ENCODE measurements around the gene SFT2D3. TPM values are rescaled to one million over a fixed set of nuclear protein-coding genes. Genes with fewer than 3 reads are reported as not detected.
"Not testable (repeated sequence)": the region's sequence is repeated elsewhere in the genome, so short reads cannot be mapped to it uniquely, and the experiment has no call there.

SFT2D3 gene
- total and polyA plus RNA-seq, 3 donors from 2014 or later: 7.4 to 13.2 (median 12.9) TPM

DNA sequence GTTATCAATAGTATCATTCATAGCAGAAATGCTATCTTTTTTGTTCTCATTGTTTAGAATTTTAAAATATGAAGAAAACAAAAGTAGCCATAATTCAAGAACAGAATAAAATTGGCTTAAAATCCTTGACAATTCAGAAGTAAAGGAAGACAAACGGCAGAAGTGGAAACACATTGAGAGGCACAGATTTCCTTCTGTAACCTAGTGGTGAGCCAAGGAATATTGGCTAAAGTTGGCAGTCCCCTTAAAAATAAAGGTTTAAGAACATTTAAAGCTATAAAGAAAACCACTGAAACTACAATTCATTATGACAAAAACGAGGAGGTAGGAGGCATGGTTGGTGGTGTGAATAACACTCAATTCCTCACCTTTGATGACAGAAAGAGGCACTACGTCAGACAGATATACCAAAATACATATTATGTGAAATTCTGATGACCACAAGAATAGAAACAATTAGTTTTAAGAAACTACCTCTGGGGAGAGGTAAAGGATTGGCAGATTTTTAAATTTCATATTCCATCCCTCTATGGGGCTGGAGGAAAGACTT, 42.3 kb downstream of the SFT2D3 start:
- no peak for DNase-seq
- H3K36me3 ChIP-seq (ENCODE audit: low read depth, missing control alignments): no peaks in the 10 kb centered on the region
- H3K4me1 ChIP-seq: peaks cover 4% of the 10 kb centered on the region
- H3K27me3 ChIP-seq: no peaks in the 10 kb centered on the region
- TF ChIP-seq POLR2A (IDR thresholded peaks at IDR 0.05): no peak
- TF ChIP-seq, protein P1, sequence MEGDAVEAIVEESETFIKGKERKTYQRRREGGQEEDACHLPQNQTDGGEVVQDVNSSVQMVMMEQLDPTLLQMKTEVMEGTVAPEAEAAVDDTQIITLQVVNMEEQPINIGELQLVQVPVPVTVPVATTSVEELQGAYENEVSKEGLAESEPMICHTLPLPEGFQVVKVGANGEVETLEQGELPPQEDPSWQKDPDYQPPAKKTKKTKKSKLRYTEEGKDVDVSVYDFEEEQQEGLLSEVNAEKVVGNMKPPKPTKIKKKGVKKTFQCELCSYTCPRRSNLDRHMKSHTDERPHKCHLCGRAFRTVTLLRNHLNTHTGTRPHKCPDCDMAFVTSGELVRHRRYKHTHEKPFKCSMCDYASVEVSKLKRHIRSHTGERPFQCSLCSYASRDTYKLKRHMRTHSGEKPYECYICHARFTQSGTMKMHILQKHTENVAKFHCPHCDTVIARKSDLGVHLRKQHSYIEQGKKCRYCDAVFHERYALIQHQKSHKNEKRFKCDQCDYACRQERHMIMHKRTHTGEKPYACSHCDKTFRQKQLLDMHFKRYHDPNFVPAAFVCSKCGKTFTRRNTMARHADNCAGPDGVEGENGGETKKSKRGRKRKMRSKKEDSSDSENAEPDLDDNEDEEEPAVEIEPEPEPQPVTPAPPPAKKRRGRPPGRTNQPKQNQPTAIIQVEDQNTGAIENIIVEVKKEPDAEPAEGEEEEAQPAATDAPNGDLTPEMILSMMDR (IDR thresholded peaks at IDR 0.05): peak in 2 of 3 experiments; percentile 12 to 16
- no peak overlapping the region for H3K4me3 ChIP-seq
- intact Hi-C loops (cut with DNase I; ENCODE audit: low total_unique reads): no loop called here
- H3K9me3 ChIP-seq: no peaks in the 10 kb centered on the region
- WGBS, 2 donors: 68 to 72% methylated on average over 3 of the region's 3 CpGs
- H3K27ac ChIP-seq: no peak overlapping the region

DNA sequence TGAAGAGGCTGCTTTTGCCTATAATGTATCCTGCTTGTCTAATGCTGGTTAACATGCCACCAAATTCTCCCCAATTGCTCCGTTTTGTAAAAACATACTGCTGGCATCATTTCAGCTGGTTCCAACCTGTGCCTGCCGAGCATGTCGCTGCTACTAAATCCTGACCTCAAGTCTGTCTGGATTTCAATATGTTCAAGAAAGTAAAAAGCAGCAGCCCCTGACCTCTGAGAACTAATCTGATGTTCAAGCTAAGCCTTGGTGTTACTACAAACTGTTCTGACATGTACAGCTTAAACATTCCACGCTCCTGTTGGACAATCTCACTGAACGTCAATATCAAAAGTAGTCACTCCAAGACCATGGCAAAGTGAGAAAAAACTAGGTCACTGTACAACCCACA, 46.3 kb downstream of the SFT2D3 start:
- no peak for DNase-seq
- Histone ChIP-seq H3K4me3 (no peak overlapping the region), H3K36me3 (ENCODE audit: low read depth, missing control alignments) (no peaks in the 10 kb centered on the region), H3K9me3 (no peaks in the 10 kb centered on the region), H3K27ac (no peak overlapping the region), H3K27me3 (no peaks in the 10 kb centered on the region), H3K4me1 (peaks cover 4% of the 10 kb centered on the region)
- TF ChIP-seq POLR2A (IDR thresholded peaks at IDR 0.05): no peak
- TF ChIP-seq, protein P1 (IDR thresholded peaks at IDR 0.05): no peak
- WGBS, 2 donors: 92 to 94% methylated on average over 5 of the region's 5 CpGs
- intact Hi-C loops (cut with DNase I; ENCODE audit: low total_unique reads): no loop called here

DNA sequence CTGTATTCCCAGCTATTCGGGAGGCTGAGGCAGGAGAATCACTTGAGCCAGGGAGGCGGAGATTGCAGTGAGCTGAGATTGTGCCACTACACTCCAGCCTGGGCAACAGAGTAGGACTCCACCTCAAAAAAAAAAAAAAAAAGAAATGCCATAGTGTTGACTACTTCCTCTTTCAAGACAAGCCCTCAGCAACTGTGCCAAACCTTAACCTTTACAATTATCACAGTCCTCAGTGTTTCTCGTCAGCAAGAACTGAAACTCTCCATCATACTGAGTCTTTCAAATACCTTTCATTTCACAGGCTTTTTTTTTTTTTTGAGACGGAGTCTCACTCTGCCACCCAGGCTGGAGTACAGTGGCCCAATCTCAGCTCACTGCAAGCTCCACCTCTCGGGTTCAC, 48.2 kb downstream of the SFT2D3 start:
- 84 to 90% methylated on average over 5 of the region's 5 CpGs for WGBS, 2 donors
- DNase-seq; H3K36me3 ChIP-seq (ENCODE audit: low read depth, missing control alignments); H3K27ac ChIP-seq; H3K27me3 ChIP-seq; H3K4me3 ChIP-seq; intact Hi-C loops (cut with DNase I; ENCODE audit: low total_unique reads); H3K9me3 ChIP-seq; H3K4me1 ChIP-seq: not testable (repeated sequence)

DNA sequence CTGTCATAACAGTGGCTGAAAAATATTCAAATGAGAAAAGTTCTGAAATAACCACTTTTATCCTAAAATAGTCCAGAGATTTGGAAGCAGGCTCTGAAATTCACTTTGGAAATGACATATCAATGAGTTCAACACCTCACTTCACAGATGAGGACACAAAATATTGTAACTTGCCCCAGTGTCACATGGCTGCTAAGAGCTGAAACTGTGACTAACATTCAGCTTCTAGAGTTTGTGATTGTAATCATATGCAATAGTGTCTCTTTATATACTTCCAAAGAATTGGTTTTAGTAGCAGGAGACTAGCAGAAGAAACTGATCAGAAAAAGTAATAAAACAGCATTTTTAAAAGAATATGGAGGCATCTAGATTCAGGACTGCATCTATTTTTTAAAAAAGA, 52.1 kb downstream of the SFT2D3 start:
- Histone ChIP-seq H3K27me3 (no peaks in the 10 kb centered on the region), H3K27ac (no peak overlapping the region)

DNA sequence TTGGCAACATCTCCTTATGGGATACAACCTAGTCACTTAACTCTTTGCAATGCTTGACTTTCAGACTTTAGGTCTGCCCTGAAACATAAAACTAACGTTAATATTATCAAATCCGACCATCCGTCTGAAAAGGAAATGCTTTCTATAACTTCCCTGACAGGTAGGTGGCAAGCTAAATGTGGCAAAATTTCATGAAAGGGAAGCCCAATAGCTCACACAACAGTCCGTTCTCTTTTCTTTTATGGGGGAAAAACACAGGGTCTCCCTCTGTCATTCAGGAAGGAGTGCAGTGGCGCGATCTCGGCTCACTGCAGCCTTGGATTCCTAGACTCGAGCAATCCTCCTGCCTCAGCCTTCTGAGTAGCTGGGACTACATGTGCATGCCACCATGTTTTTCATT, 52.9 kb downstream of the SFT2D3 start:
- TF ChIP-seq, protein P1 (IDR thresholded peaks at IDR 0.05): no peak
- TF ChIP-seq POLR2A (IDR thresholded peaks at IDR 0.05): no peak

More for the DNA sequence above, 52.1 kb downstream of the SFT2D3 start:
- no peaks in the 10 kb centered on the region for H3K9me3 ChIP-seq
- TF ChIP-seq, protein P1 (IDR thresholded peaks at IDR 0.05): no peak
- TF ChIP-seq POLR2A (IDR thresholded peaks at IDR 0.05): no peak
- no peaks in the 10 kb centered on the region for H3K4me1 ChIP-seq
- H3K36me3 ChIP-seq (ENCODE audit: low read depth, missing control alignments): no peaks in the 10 kb centered on the region
- no peak for DNase-seq
- intact Hi-C loops (cut with DNase I; ENCODE audit: low total_unique reads): no loop called here
- no peak overlapping the region for H3K4me3 ChIP-seq

More for the DNA sequence above, 52.9 kb downstream of the SFT2D3 start:
- H3K4me1 ChIP-seq: no peaks in the 10 kb centered on the region
- H3K9me3 ChIP-seq: no peaks in the 10 kb centered on the region
- 79 to 91% methylated on average over 8 of the region's 8 CpGs for WGBS, 2 donors
- no peak for DNase-seq
- no peaks in the 10 kb centered on the region for H3K36me3 ChIP-seq (ENCODE audit: low read depth, missing control alignments)
- H3K27ac ChIP-seq: no peak overlapping the region
- no peaks in the 10 kb centered on the region for H3K27me3 ChIP-seq
- intact Hi-C loops (cut with DNase I; ENCODE audit: low total_unique reads): no loop called here
- no peak overlapping the region for H3K4me3 ChIP-seq

Other genes with a start within 250 kb of the SFT2D3 start
- gene IWS1, start 175.0 kb upstream of the SFT2D3 start, total RNA-seq: 10 to 100 TPM; 39.6 to 52.7 TPM
- 33.7 TPM for gene IWS1, start 175.0 kb upstream of the SFT2D3 start, polyA plus RNA-seq (ENCODE audit: insufficient read depth, low read depth, low replicate concordance)
- 1 to 10 TPM; 3.6 to 5.6 TPM for gene MYO7B, start 165.8 kb upstream of the SFT2D3 start, total RNA-seq
- 4.2 TPM for gene MYO7B, start 165.8 kb upstream of the SFT2D3 start, polyA plus RNA-seq (ENCODE audit: insufficient read depth, low read depth, low replicate concordance)
- gene GPR17, start 55.3 kb upstream of the SFT2D3 start, total RNA-seq: under 1 TPM in 1 of 2 donors, not detected in 1; 0.25 TPM
- 0.29 TPM for gene GPR17, start 55.3 kb upstream of the SFT2D3 start, polyA plus RNA-seq (ENCODE audit: insufficient read depth, low read depth, low replicate concordance)
- gene LIMS2, start 26.0 kb upstream of the SFT2D3 start, total RNA-seq: 10 to 100 TPM; 19.0 to 19.3 TPM
- gene LIMS2, start 26.0 kb upstream of the SFT2D3 start, polyA plus RNA-seq (ENCODE audit: insufficient read depth, low read depth, low replicate concordance): 23.6 TPM
- gene WDR33, start 109.7 kb downstream of the SFT2D3 start, total RNA-seq: 10 to 100 TPM; 62.1 to 65.8 TPM
- gene WDR33, start 109.7 kb downstream of the SFT2D3 start, polyA plus RNA-seq (ENCODE audit: insufficient read depth, low read depth, low replicate concordance): 57.4 TPM
- 10 to 100 TPM; 49.1 to 75.4 TPM for gene POLR2D, start 156.7 kb downstream of the SFT2D3 start, total RNA-seq
- gene POLR2D, start 156.7 kb downstream of the SFT2D3 start, polyA plus RNA-seq (ENCODE audit: insufficient read depth, low read depth, low replicate concordance): 160 TPM
- 10 to 100 TPM; 34.1 to 35.8 TPM for gene AMMECR1L, start 184.5 kb downstream of the SFT2D3 start, total RNA-seq
- 31.5 TPM for gene AMMECR1L, start 184.5 kb downstream of the SFT2D3 start, polyA plus RNA-seq (ENCODE audit: insufficient read depth, low read depth, low replicate concordance)

Measured in testis (tissue), 3 donors.